AG09319 (cell line): ENCODE measurements around the gene RUFY1.
"Not testable (repeated sequence)": the region's sequence is repeated elsewhere in the genome, so short reads cannot be mapped to it uniquely, and the experiment has no call there.

Source experiments
- DNase-seq: peaks from one replicate; pipeline ENCODE4 v3.0.0-alpha.2; 2010; ENCODE audit warnings: low read depth; ENCODE audit errors: extremely low read depth
- TF ChIP-seq, protein P1 (sequence below): IDR thresholded peaks from 2 replicates; pipeline ENCODE4 v1.5.1; 2011; ENCODE audit warnings: low read depth, mild to moderate bottlenecking, inconsistent platforms, low read length, moderate library complexity

The RUFY1 gene, protein sequence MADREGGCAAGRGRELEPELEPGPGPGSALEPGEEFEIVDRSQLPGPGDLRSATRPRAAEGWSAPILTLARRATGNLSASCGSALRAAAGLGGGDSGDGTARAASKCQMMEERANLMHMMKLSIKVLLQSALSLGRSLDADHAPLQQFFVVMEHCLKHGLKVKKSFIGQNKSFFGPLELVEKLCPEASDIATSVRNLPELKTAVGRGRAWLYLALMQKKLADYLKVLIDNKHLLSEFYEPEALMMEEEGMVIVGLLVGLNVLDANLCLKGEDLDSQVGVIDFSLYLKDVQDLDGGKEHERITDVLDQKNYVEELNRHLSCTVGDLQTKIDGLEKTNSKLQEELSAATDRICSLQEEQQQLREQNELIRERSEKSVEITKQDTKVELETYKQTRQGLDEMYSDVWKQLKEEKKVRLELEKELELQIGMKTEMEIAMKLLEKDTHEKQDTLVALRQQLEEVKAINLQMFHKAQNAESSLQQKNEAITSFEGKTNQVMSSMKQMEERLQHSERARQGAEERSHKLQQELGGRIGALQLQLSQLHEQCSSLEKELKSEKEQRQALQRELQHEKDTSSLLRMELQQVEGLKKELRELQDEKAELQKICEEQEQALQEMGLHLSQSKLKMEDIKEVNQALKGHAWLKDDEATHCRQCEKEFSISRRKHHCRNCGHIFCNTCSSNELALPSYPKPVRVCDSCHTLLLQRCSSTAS

GRCh38 chr5:179550511-179551342 is at the start of gene RUFY1:
Gene RUFY1, plus strand, starts transcription at chr5:179550554. Its CDS starts 16 bp downstream, at chr5:179550570.
- TF ChIP-seq, protein P1, sequence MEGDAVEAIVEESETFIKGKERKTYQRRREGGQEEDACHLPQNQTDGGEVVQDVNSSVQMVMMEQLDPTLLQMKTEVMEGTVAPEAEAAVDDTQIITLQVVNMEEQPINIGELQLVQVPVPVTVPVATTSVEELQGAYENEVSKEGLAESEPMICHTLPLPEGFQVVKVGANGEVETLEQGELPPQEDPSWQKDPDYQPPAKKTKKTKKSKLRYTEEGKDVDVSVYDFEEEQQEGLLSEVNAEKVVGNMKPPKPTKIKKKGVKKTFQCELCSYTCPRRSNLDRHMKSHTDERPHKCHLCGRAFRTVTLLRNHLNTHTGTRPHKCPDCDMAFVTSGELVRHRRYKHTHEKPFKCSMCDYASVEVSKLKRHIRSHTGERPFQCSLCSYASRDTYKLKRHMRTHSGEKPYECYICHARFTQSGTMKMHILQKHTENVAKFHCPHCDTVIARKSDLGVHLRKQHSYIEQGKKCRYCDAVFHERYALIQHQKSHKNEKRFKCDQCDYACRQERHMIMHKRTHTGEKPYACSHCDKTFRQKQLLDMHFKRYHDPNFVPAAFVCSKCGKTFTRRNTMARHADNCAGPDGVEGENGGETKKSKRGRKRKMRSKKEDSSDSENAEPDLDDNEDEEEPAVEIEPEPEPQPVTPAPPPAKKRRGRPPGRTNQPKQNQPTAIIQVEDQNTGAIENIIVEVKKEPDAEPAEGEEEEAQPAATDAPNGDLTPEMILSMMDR, result no peak
- no peak for DNase-seq

DNA sequence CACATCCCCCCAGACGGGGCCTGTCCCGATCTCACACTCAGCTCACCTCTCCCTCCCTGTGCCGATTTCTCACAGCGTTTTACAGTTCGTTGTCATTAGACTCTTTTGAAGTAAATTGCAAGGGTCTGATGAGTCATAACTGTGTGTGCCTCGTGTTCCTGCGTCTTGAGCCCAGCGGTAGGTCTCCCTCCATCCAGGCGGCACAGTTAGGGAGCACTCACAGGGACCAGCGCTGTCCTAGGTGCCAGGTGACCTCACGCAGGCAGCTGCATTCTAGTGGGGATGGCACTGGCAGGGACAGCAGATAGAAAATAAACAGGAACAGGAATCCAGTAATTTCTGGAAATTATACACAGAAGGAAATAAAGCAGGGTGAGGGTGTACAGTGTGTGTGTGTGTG is 48.4 kb upstream of the RUFY1 start:
- DNase-seq, result not testable (repeated sequence)

DNA sequence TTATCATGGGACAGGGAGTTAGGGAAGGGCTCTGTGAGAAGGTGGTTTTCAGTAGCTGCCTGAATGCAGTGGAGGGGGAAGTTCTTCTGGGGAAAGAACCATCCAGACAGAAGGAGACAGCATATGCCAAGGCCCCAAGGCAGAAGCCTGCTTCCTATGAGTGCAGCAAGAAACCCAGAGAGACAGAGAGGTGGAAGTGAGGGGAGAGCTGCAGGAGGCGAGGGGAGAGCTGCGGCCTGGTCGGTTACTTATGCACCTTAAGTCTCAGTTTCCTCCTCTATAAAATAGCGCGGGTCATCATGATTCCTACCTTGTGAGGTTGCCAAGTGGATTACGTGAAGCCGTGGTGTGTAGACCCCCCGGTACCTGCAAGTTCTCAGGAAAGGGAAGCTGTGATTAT is 47.9 kb upstream of the RUFY1 start:
- not testable (repeated sequence) for DNase-seq

DNA sequence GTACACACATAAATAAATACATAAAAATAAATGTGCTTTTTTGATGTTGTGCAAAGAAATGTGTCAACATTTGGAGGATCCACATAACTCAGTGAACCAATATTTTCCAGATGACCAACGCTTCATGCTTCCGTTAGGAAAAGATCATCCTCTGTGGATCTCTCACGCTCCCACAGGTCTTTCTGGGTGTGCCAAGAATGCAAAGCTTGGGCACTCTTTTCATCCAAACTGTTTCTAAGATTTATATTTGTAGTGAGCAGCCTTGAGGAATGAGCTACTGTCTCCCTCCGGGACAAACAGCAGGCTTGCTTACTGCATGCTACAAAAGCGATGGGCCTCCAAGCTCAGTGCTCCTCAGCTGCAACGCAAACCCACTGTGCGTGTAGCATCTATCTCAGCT is 46.2 kb upstream of the RUFY1 start:
- TF ChIP-seq, protein P1, result no peak
- DNase-seq, result no peak

DNA sequence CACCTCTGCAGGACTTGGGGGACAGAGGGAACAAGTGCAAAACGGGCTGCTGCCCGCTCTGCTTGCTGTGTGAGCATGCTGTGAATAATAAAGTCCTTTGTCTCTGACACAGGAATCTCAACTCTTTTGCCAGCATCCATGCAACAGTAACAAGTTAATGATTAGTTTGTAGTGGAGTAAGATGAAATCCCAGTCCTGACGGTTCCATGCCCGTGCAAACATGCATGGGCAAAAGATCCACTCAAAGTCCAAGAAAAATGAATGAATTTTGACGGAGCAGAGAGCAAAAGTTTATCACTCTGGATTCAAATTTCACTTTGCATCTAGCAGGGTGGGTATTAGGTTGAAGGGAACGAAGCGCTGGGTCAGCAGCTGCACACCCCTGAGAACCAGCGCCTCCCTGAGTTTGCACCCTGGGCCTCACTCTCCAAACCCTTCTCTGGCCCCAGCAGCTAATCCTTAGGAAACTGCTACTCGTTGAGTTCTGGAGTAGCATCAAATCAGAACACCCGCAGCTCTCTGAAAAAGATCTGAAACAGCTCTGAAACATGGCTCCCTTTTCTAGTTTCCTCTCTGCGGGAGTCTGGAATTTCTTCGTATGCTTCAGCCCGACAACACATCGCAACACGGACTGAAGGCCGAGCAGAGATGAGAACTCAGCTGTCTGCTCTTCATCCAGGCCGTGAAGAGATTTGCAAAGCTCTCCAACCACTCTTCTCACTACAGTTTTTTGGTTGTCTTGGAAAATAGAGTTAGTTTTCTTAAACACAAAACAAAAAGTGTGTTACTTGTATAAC is 45.6 kb upstream of the RUFY1 start:
- no peak for DNase-seq
- TF ChIP-seq, protein P1, result no peak

- TF ChIP-seq, protein P1, result no peak
- no peak for DNase-seq
Observed at GRCh38 chr5:179505636-179506261, 44.6 kb upstream of the RUFY1 start.

DNA sequence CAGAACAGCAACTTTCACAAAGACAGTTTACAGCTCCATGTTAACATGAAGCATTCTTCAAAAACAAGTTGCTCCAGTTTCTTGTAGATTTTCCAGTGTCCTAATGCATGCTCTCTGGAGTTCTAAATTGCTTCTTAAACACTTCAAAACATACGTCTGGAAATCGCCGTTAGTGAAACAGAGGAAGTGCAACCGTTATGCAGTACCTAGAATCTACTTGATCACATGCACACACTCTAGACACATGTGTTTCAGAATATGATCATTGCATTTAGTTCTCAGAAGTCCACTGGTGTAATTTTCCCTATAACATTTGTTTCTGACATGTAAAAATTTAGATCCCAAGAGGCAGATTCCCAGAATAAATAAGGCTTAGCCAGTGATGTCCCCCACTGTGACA is 41.1 kb upstream of the RUFY1 start:
- no peak for DNase-seq
- TF ChIP-seq, protein P1, result no peak
